B cell (primary cell): ENCODE data around the gene ITPR2. TPM values are rescaled to one million over a fixed set of nuclear protein-coding genes. Genes with fewer than 3 reads are reported as not detected.
"Not testable (repeated sequence)": the region's sequence is repeated elsewhere in the genome, so short reads cannot be mapped to it uniquely, and the experiment has no call there.

Experiments
- ATAC-seq: fragments of 200-7000 bp; cut with Tn5 transposase; one replicate; pipeline ENCODE4 v1.10.0; 2021; ENCODE audit warnings: low read depth, mild to moderate bottlenecking, moderate number of reproducible peaks, moderate library complexity
- CTCF ChIA-PET: fragments of 350-600 bp; sonication (Branson Sonifier 250); formaldehyde crosslinking; loops from one replicate; lab custom pipeline; 2021; ENCODE audit warnings: antibody characterized with exemption, inconsistent platforms; lab: Charles Lee
- POLR2A ChIA-PET: fragments of 350-600 bp; sonication (Branson Sonifier 250); formaldehyde crosslinking; loops from one replicate; lab custom pipeline; 2021; ENCODE audit warnings: antibody characterized with exemption; lab: Charles Lee
- DNase-seq: peaks from one replicate; pipeline ENCODE4 v3.0.0; 2013
- H2AFZ ChIP-seq: 2 replicates; pipeline ENCODE4 v1.6.1; 2012; ENCODE audit warnings: mild to moderate bottlenecking, low read depth, low read length; ENCODE audit not compliant: insufficient read depth, poor library complexity, severe bottlenecking
- H3K27ac ChIP-seq, 2 donors: 1 replicate in 1 of 2; 2 replicates in 1 of 2; pipeline ENCODE4 v1.5.1; 2012 to 2013; ENCODE audit warnings: low read length in 2 of 2, mild to moderate bottlenecking in 2 of 2, moderate library complexity in 1 of 2
- H3K27me3 ChIP-seq, 4 experiments: fragments of 200-600 bp in 1 of 4; sonication (generic) in 1 of 4; replicated peaks in 1 of 4; 1 replicate in 2 of 4; 2 replicates in 2 of 4; pipeline versions ENCODE4 v1.6.1 to v1.7.0; 2013 to 2016; ENCODE audit warnings: low read length in 3 of 4, mild to moderate bottlenecking in 2 of 4, mixed read lengths in 1 of 4, moderate library complexity in 1 of 4; ENCODE audit not compliant: insufficient read depth in 4 of 4, control insufficient read depth in 3 of 4; ENCODE audit errors: control extremely low read depth in 1 of 4
- H3K36me3 ChIP-seq, 2 experiments: replicated peaks in 1 of 2; 1 replicate in 1 of 2; 2 replicates in 1 of 2; pipeline versions ENCODE4 v1.6.1 to v1.7.1; 2013; ENCODE audit warnings: low read length in 1 of 2; ENCODE audit not compliant: insufficient read depth in 2 of 2, control insufficient read depth in 1 of 2; ENCODE audit errors: control extremely low read depth in 1 of 2, extremely low read depth in 1 of 2
- H3K4me1 ChIP-seq, 2 donors: fragments of 200-600 bp in 1 of 2; sonication (generic) in 1 of 2; 1 replicate in 1 of 2; 2 replicates in 1 of 2; pipeline versions ENCODE4 v1.5.1 to v1.6.1; 2013 to 2017; ENCODE audit warnings: low read length in 2 of 2; ENCODE audit not compliant: control insufficient read depth in 2 of 2, insufficient read depth in 2 of 2
- H3K4me2 ChIP-seq: replicated peaks from 2 replicates; pipeline ENCODE3; 2012; ENCODE audit warnings: mild to moderate bottlenecking, low read depth, low read length; ENCODE audit not compliant: poor library complexity, severe bottlenecking
- H3K4me3 ChIP-seq, 5 experiments: fragments of 200-600 bp in 1 of 5; sonication (generic) in 1 of 5; 1 replicate in 3 of 5; 2 replicates in 2 of 5; pipeline versions ENCODE4 v1.5.1 to v1.7.0; 2011 to 2016; ENCODE audit warnings: low read length in 4 of 5, mild to moderate bottlenecking in 4 of 5, low read depth in 2 of 5, control low read depth in 1 of 5, moderate library complexity in 1 of 5; ENCODE audit not compliant: insufficient read depth in 1 of 5; ENCODE audit errors: control extremely low read depth in 1 of 5, extremely low read depth in 1 of 5
- H3K79me2 ChIP-seq: fragments of 200-600 bp; sonication (generic); one replicate; pipeline ENCODE4 v1.6.0; 2016; ENCODE audit warnings: low read length; ENCODE audit not compliant: control insufficient read depth, insufficient read depth
- H3K9ac ChIP-seq: fragments of 200-600 bp; sonication (generic); 2 replicates; pipeline ENCODE4 v1.6.1; 2017; ENCODE audit warnings: mild to moderate bottlenecking, low read length, moderate library complexity
- H3K9me3 ChIP-seq, 3 donors: one replicate each; pipeline versions ENCODE4 v1.6.1 to v1.7.1; 2013; ENCODE audit warnings: low read length in 2 of 3; ENCODE audit not compliant: control insufficient read depth in 2 of 3, insufficient read depth in 1 of 3; ENCODE audit errors: control extremely low read depth in 1 of 3
- H4K20me1 ChIP-seq: 2 replicates; pipeline ENCODE4 v1.6.0; 2012; ENCODE audit warnings: mild to moderate bottlenecking, low read length; ENCODE audit not compliant: insufficient read depth, control insufficient read depth, poor library complexity, severe bottlenecking
- H3K27ac Mint-ChIP-seq: one replicate; pipeline ENCODE4 v1.8.0; 2021; ENCODE audit warnings: mixed read lengths
- H3K27me3 Mint-ChIP-seq: one replicate; pipeline ENCODE4 v1.8.0; 2021; ENCODE audit warnings: mixed read lengths
- H3K4me1 Mint-ChIP-seq: one replicate; pipeline ENCODE4 v1.8.0; 2021; ENCODE audit warnings: mixed read lengths
- H3K4me3 Mint-ChIP-seq: one replicate; pipeline ENCODE4 v1.8.0; 2021; ENCODE audit warnings: mixed read lengths
- H3K9me3 Mint-ChIP-seq: one replicate; pipeline ENCODE4 v1.8.0; 2022; ENCODE audit warnings: mixed read lengths; ENCODE audit not compliant: insufficient read depth
- EZH2 ChIP-seq: IDR thresholded peaks from 2 replicates; pipeline ENCODE4 v1.6.1; 2012; ENCODE audit warnings: borderline replicate concordance, low read depth, mild to moderate bottlenecking, moderate library complexity, low read length; ENCODE audit not compliant: insufficient read depth, poor library complexity, severe bottlenecking
- WGBS: methylation state at CpG from one replicate; pipeline ENCODE4 v1.1.5; 2013; ENCODE audit warnings: missing lambda C conversion rate; ENCODE audit not compliant: insufficient coverage; 5-methylcytosine and 5-hydroxymethylcytosine counted together
- intact Hi-C: fragments of 100-400 bp; cut with micrococcal nuclease; formaldehyde crosslinking; loops from one replicate; pipeline ENCODE4 v1.10.0; 2022
- polyA plus RNA-seq: library from polyadenylated mRNA; depleted of rRNA; stranded (reverse); fragments of >200 nt; gene quantifications from 2 replicates; pipeline ENCODE4 v1.2.3, GENCODE V29; 2012
- total RNA-seq, 2 donors: library from RNA; stranded (reverse); fragments of 120-200 nt in 1 of 2; gene quantifications; 1 replicate in 1 of 2; 2 replicates in 1 of 2; pipeline versions ENCODE4 v1.2.3 to v1.2.4, GENCODE V29; 2013 to 2022
- TF ChIP-seq, protein P1 (sequence below): fragments of 200-600 bp; IDR thresholded peaks from one replicate; pipeline ENCODE4 v1.8.0; 2022; ENCODE audit warnings: antibody characterized with exemption, mild to moderate bottlenecking

Gene ITPR2
- total and polyA plus RNA-seq, 2 donors (not counting 1 experiment from before 2014, with no cell fraction given): 4.3 to 113 TPM

DNA sequence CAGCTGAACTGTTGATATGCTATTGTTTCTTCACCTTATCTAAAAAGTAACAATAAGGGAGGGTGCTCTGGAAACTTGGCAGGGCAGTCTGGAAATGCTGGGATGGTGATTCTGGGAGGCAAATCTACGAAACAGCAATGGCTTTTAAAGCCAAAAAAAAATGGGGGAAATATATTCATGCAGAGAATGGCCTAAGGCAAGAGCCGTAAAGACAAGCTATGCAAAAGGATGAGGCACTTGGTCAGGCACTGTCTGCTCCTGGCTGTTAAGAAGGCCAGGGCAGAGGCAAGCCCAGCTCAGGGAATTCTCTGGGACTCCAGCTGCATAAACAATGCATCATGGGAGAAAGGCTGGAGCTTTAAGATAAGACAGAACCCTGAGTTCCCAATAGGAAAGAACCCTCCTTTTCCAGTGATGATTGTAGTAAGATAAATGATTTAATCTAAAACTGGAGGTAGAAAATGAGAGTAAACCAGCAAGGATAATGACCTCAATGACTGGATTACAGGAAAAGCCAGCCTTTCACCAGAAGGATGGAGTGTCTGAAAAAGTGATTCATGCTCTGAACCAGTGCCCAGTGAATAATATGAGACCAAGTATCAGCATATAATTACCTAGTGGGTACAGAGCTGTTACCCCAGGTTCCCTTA, 46.0 kb downstream of the ITPR2 start:
- Mint-ChIP-seq H3K27ac (no peak overlapping the region), H3K9me3 (no peaks in the 10 kb centered on the region), H3K27me3 (no peaks in the 10 kb centered on the region), H3K4me1 (peaks cover 20% of the 10 kb centered on the region), H3K4me3 (no peak overlapping the region)
- no peak overlapping the region for H3K9ac ChIP-seq
- H3K27me3 ChIP-seq: no peaks in the 10 kb centered on the region
- intact Hi-C loops: no loop called here
- no peak overlapping the region for H2AFZ ChIP-seq
- DNase-seq (no peak), ATAC-seq (no peak)
- no peak overlapping the region for H3K4me2 ChIP-seq
- H3K79me2 ChIP-seq: peaks cover 16% of the 10 kb centered on the region
- WGBS: 100% methylated on average over 2 of the region's 2 CpGs
- no peak overlapping the region for H3K4me3 ChIP-seq
- H3K9me3 ChIP-seq: peaks cover 0 to 4% (median 0%) of the 10 kb centered on the region in 3 donors
- ChIA-PET CTCF (interaction anchor here (1.2 kb wide), 1 partner anchor 98 kb away, joined by 3 read pairs; no protein-coding TSS in a partner anchor), POLR2A (no interaction called here)
- H4K20me1 ChIP-seq: peaks cover 8% of the 10 kb centered on the region
- peaks cover 14 to 17% of the 10 kb centered on the region in 2 donors for H3K4me1 ChIP-seq
- TF ChIP-seq, protein P1, sequence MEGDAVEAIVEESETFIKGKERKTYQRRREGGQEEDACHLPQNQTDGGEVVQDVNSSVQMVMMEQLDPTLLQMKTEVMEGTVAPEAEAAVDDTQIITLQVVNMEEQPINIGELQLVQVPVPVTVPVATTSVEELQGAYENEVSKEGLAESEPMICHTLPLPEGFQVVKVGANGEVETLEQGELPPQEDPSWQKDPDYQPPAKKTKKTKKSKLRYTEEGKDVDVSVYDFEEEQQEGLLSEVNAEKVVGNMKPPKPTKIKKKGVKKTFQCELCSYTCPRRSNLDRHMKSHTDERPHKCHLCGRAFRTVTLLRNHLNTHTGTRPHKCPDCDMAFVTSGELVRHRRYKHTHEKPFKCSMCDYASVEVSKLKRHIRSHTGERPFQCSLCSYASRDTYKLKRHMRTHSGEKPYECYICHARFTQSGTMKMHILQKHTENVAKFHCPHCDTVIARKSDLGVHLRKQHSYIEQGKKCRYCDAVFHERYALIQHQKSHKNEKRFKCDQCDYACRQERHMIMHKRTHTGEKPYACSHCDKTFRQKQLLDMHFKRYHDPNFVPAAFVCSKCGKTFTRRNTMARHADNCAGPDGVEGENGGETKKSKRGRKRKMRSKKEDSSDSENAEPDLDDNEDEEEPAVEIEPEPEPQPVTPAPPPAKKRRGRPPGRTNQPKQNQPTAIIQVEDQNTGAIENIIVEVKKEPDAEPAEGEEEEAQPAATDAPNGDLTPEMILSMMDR: no peak
- TF ChIP-seq EZH2: no peak
- H3K27ac ChIP-seq: no peak overlapping the region
- H3K36me3 ChIP-seq: peaks cover 9 to 15% of the 10 kb centered on the region in 2 experiments

DNA sequence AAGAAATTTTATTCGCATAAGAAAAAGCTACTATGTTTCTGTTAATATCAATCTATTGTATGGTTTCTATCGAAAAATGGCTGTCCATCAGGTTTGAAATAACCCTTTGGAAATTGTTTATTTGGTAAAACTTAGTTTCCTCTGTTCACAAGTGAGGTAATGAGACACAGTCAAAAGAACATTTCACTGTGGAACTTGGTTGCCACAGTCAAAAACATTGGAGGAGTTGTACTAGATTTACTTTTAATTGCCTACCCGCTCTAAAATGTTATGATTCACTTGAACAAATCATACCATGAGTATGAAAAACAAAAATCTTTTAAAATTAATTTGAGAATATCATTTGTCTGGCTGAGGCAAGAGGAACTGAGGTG, 46.5 kb downstream of the ITPR2 start:
- H3K36me3 ChIP-seq: peaks cover 10 to 15% of the 10 kb centered on the region in 2 experiments
- H3K9ac ChIP-seq: no peak overlapping the region
- H4K20me1 ChIP-seq: peaks cover 8% of the 10 kb centered on the region
- ChIA-PET CTCF (interaction anchor here (1.2 kb wide), 1 partner anchor 99 kb away, joined by 3 read pairs; no protein-coding TSS in a partner anchor), POLR2A (no interaction called here)
- Mint-ChIP-seq H3K4me1 (peaks cover 16% of the 10 kb centered on the region), H3K27me3 (no peaks in the 10 kb centered on the region), H3K9me3 (no peaks in the 10 kb centered on the region), H3K27ac (no peak overlapping the region), H3K4me3 (no peak overlapping the region)
- ATAC-seq: no peak
- H3K79me2 ChIP-seq: peaks cover 16% of the 10 kb centered on the region
- H2AFZ ChIP-seq: no peak overlapping the region
- no peak overlapping the region for H3K4me3 ChIP-seq
- DNase-seq: no peak
- H3K9me3 ChIP-seq: peaks cover 0 to 4% (median 0%) of the 10 kb centered on the region in 3 donors
- H3K27ac ChIP-seq: no peak overlapping the region
- no CpG with 5 or more reads among the region's 3 CpGs for WGBS
- TF ChIP-seq, protein P1: no peak
- TF ChIP-seq EZH2: no peak
- H3K27me3 ChIP-seq: no peaks in the 10 kb centered on the region
- H3K4me2 ChIP-seq: no peak overlapping the region
- peaks cover 8 to 12% of the 10 kb centered on the region in 2 donors for H3K4me1 ChIP-seq
- intact Hi-C loops: no loop called here

DNA sequence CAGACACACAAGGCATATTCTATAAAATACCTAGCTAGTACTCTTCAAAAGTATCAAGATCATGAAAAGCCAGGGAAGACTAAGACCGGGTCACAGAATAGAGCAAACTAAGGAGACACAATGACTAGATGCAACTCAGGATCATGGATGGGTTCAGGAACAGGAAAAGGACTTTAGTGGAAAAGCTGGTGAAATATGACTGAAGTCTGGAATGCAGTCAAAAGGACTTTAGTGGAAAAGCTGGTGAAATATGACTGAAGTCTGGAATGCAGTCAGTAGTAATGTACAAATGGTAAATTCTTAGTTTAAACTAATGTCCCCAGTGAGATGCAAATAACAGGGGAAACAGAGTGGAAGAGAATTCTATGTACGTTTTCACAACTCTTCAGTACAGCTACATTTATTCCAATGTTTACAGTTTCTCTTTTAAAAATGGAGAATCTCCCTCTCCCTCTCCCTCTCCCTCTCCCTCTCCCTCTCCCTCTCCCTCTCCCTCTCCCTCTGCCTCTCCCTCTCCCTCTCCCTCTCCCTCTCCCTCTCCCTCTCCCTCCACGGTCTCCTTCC, 49.1 kb downstream of the ITPR2 start:
- H3K4me3 ChIP-seq, H3K9ac ChIP-seq, H3K4me2 ChIP-seq, DNase-seq, H3K27ac Mint-ChIP-seq, H3K27me3 Mint-ChIP-seq, intact Hi-C loops, CTCF ChIA-PET, H3K4me1 ChIP-seq, POLR2A ChIA-PET, H3K9me3 ChIP-seq, H3K4me3 Mint-ChIP-seq, ATAC-seq, H3K9me3 Mint-ChIP-seq, H4K20me1 ChIP-seq, H3K27ac ChIP-seq, H3K27me3 ChIP-seq, H2AFZ ChIP-seq, H3K4me1 Mint-ChIP-seq: not testable (repeated sequence)
- WGBS: 100% methylated on average over 1 of the region's 3 CpGs
- Histone ChIP-seq H3K36me3 (peaks cover 6 to 18% of the 10 kb centered on the region in 2 experiments), H3K79me2 (peaks cover 10% of the 10 kb centered on the region)
